ENCODE results near the gene HAPSTR1. TPM values are rescaled to one million over a fixed set of nuclear protein-coding genes. Genes with fewer than 3 reads are reported as not detected.
A peak's percentile ranks its signal among the peaks of the same experiment; 100 is the strongest.

Gene HAPSTR1
- total and polyA plus RNA-seq, 2 of the 13 experiments (the other 11 are each of a cell fraction or from before 2014, with no cell fraction given) = 25.2 to 83.2 TPM

DNA sequence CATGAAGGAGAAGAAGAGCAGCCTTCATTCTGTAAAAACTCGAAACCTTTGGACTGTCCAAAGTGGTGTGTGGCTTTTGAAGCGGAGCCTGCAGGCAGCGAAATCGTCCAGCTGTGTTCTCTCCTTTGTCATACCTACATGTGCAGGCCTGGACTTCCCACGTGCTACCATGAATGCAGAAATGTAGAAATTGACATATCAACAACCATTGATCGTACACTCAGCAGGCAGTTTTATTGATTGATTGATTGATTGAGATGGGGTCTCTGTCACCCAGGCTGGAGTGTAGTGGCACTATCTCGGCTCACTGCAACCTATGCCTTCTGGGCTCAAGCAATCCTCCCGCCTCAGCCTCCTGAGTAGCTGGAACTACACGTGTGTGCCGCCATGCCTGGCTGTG, 2.6 kb upstream of the HAPSTR1 start (continued):
- TF ChIP-seq, protein P1, sequence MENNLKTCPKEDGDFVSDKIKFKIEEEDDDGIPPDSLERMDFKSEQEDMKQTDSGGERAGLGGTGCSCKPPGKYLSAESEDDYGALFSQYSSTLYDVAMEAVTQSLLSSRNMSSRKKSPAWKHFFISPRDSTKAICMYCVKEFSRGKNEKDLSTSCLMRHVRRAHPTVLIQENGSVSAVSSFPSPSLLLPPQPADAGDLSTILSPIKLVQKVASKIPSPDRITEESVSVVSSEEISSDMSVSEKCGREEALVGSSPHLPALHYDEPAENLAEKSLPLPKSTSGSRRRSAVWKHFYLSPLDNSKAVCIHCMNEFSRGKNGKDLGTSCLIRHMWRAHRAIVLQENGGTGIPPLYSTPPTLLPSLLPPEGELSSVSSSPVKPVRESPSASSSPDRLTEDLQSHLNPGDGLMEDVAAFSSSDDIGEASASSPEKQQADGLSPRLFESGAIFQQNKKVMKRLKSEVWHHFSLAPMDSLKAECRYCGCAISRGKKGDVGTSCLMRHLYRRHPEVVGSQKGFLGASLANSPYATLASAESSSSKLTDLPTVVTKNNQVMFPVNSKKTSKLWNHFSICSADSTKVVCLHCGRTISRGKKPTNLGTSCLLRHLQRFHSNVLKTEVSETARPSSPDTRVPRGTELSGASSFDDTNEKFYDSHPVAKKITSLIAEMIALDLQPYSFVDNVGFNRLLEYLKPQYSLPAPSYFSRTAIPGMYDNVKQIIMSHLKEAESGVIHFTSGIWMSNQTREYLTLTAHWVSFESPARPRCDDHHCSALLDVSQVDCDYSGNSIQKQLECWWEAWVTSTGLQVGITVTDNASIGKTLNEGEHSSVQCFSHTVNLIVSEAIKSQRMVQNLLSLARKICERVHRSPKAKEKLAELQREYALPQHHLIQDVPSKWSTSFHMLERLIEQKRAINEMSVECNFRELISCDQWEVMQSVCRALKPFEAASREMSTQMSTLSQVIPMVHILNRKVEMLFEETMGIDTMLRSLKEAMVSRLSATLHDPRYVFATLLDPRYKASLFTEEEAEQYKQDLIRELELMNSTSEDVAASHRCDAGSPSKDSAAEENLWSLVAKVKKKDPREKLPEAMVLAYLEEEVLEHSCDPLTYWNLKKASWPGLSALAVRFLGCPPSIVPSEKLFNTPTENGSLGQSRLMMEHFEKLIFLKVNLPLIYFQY (CRISPR knock-in tag; IDR thresholded peaks at IDR 0.05; ENCODE audit: borderline replicate concordance) = no peak
- TF ChIP-seq MIER2 (CRISPR knock-in tag; IDR thresholded peaks at IDR 0.05) (no peak), ZNF678 (CRISPR knock-in tag; IDR thresholded peaks at IDR 0.05) (no peak), HNF4G (IDR thresholded peaks at IDR 0.05; ENCODE audit: borderline replicate concordance, low read depth, low read length) (peak; percentile 71; the same call in 1 of the 2 replicates), HNF4G (CRISPR knock-in tag; IDR thresholded peaks at IDR 0.05; ENCODE audit: borderline replicate concordance, low read depth) (no peak), ZNF605 (CRISPR knock-in tag; IDR thresholded peaks at IDR 0.05) (peak; percentile 83), CHD4 (IDR thresholded peaks at IDR 0.05; ENCODE audit: borderline replicate concordance, low read length) (no peak), ZNF34 (CRISPR knock-in tag; IDR thresholded peaks at IDR 0.05; ENCODE audit: borderline replicate concordance) (no peak), ZNF766 (CRISPR knock-in tag; IDR thresholded peaks at IDR 0.05; ENCODE audit: borderline replicate concordance) (no peak), DNMT1 (CRISPR knock-in tag; IDR thresholded peaks at IDR 0.05) (no peak), ZNF317 (CRISPR knock-in tag; IDR thresholded peaks at IDR 0.05) (no peak), MED8 (CRISPR knock-in tag; IDR thresholded peaks at IDR 0.05; ENCODE audit: insufficient replicate concordance) (no peak), FOXM1 (CRISPR knock-in tag; IDR thresholded peaks at IDR 0.05) (no peak), CEBPG (CRISPR knock-in tag; IDR thresholded peaks at IDR 0.05) (no peak), MBNL3 (CRISPR knock-in tag; conservative IDR thresholded peaks at IDR 0.05) (no peak), IRF2 (CRISPR knock-in tag; IDR thresholded peaks at IDR 0.05) (no peak), NPAS2 (CRISPR knock-in tag; IDR thresholded peaks at IDR 0.05; ENCODE audit: borderline replicate concordance) (no peak), EZH2 (conservative IDR thresholded peaks at IDR 0.05; ENCODE audit: low read depth, low read length) (no peak), ZNF724P (CRISPR knock-in tag; IDR thresholded peaks at IDR 0.05; ENCODE audit: borderline replicate concordance) (0 out of 2 replicates have a peak, but pooled peaks have one; percentile 35), SAP130 (CRISPR knock-in tag; IDR thresholded peaks at IDR 0.05; ENCODE audit: low read depth) (0 out of 2 replicates have a peak, but pooled peaks have one; percentile 33), ZNF441 (CRISPR knock-in tag; IDR thresholded peaks at IDR 0.05; ENCODE audit: borderline replicate concordance) (0 out of 2 replicates have a peak, but pooled peaks have one; percentile 39), HCFC1 (IDR thresholded peaks at IDR 0.05; ENCODE audit: low read depth, low read length) (no peak), NFIC (IDR thresholded peaks at IDR 0.05; ENCODE audit: low read length) (no peak), ZMYM2 (CRISPR knock-in tag; IDR thresholded peaks at IDR 0.05) (0 out of 2 replicates have a peak, but pooled peaks have one; percentile 41), ZNF83 (CRISPR knock-in tag; IDR thresholded peaks at IDR 0.05; ENCODE audit: borderline replicate concordance) (0 out of 2 replicates have a peak, but pooled peaks have one; percentile 56)
- TF ChIP-seq, protein P2, sequence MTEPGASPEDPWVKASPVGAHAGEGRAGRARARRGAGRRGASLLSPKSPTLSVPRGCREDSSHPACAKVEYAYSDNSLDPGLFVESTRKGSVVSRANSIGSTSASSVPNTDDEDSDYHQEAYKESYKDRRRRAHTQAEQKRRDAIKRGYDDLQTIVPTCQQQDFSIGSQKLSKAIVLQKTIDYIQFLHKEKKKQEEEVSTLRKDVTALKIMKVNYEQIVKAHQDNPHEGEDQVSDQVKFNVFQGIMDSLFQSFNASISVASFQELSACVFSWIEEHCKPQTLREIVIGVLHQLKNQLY (CRISPR knock-in tag; IDR thresholded peaks at IDR 0.05) = no peak
- TF ChIP-seq, protein P3, sequence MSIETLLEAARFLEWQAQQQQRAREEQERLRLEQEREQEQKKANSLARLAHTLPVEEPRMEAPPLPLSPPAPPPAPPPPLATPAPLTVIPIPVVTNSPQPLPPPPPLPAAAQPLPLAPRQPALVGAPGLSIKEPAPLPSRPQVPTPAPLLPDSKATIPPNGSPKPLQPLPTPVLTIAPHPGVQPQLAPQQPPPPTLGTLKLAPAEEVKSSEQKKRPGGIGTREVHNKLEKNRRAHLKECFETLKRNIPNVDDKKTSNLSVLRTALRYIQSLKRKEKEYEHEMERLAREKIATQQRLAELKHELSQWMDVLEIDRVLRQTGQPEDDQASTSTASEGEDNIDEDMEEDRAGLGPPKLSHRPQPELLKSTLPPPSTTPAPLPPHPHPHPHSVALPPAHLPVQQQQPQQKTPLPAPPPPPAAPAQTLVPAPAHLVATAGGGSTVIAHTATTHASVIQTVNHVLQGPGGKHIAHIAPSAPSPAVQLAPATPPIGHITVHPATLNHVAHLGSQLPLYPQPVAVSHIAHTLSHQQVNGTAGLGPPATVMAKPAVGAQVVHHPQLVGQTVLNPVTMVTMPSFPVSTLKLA (IDR thresholded peaks at IDR 0.05) = peak; percentile 99
- TF ChIP-seq, protein P4, sequence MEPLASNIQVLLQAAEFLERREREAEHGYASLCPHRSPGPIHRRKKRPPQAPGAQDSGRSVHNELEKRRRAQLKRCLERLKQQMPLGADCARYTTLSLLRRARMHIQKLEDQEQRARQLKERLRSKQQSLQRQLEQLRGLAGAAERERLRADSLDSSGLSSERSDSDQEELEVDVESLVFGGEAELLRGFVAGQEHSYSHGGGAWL (CRISPR knock-in tag; IDR thresholded peaks at IDR 0.05) = no peak
